ENCODE data around the gene PAK2. TPM values are rescaled to one million over a fixed set of nuclear protein-coding genes. Genes with fewer than 3 reads are reported as not detected.
A peak's percentile ranks its signal among the peaks of the same experiment; 100 is the strongest.
"Not testable (repeated sequence)": the region's sequence is repeated elsewhere in the genome, so short reads cannot be mapped to it uniquely, and the experiment has no call there.

Gene PAK2
- total RNA-seq, 2 donors from 2014 or later: 47.5 to 48.7 TPM

GRCh38 chr3:196741249-196741889, 1.7 kb downstream of the PAK2 start:
- peak overlapping the region; percentile 90 to 98 for H3K4me3 ChIP-seq
- H3K27me3 ChIP-seq: no peaks in the 10 kb centered on the region
- no peak for DNase-seq (ENCODE audit: low spot score)
- no peaks in the 10 kb centered on the region for H3K9me3 ChIP-seq
- H3K36me3 ChIP-seq: no peaks in the 10 kb centered on the region
- no peak for TF ChIP-seq CTCF (IDR thresholded peaks at IDR 0.05)
- peaks cover 0 to 17% of the 10 kb centered on the region in 2 donors for H3K4me1 ChIP-seq
- peak overlapping the region; percentile 97 to 99 for H3K27ac ChIP-seq

GRCh38 chr3:196743569-196743968, 3.9 kb downstream of the PAK2 start:
- peaks cover 0 to 17% of the 10 kb centered on the region in 2 donors for H3K4me1 ChIP-seq

GRCh38 chr3:196749125-196749524, 9.5 kb downstream of the PAK2 start:
- no peak for TF ChIP-seq CTCF (IDR thresholded peaks at IDR 0.05)
- Histone ChIP-seq H3K4me3 (no peak overlapping the region), H3K36me3 (peaks cover 4% of the 10 kb centered on the region)

More at GRCh38 chr3:196743569-196743968, 3.9 kb downstream of the PAK2 start:
- H3K27ac ChIP-seq; H3K9me3 ChIP-seq; H3K36me3 ChIP-seq; H3K27me3 ChIP-seq; DNase-seq (ENCODE audit: low spot score); H3K4me3 ChIP-seq: not testable (repeated sequence)

GRCh38 chr3:196753201-196753600, 13.5 kb downstream of the PAK2 start:
- no peak for TF ChIP-seq CTCF (IDR thresholded peaks at IDR 0.05)
- DNase-seq (ENCODE audit: low spot score): no peak
- H3K4me1 ChIP-seq: no peaks in the 10 kb centered on the region
- no peak overlapping the region for H3K27ac ChIP-seq
- no peaks in the 10 kb centered on the region for H3K27me3 ChIP-seq
- H3K9me3 ChIP-seq: no peaks in the 10 kb centered on the region
- peaks cover 10% of the 10 kb centered on the region for H3K36me3 ChIP-seq
- no peak overlapping the region for H3K4me3 ChIP-seq

More at GRCh38 chr3:196749125-196749524, 9.5 kb downstream of the PAK2 start:
- no peaks in the 10 kb centered on the region for H3K4me1 ChIP-seq
- H3K9me3 ChIP-seq: no peaks in the 10 kb centered on the region
- no peak for DNase-seq (ENCODE audit: low spot score)
- H3K27me3 ChIP-seq: no peaks in the 10 kb centered on the region
- H3K27ac ChIP-seq: no peak overlapping the region

- no peaks in the 10 kb centered on the region for H3K27me3 ChIP-seq
- H3K36me3 ChIP-seq: peaks cover 6% of the 10 kb centered on the region
- H3K4me3 ChIP-seq: no peak overlapping the region
- no peaks in the 10 kb centered on the region for H3K4me1 ChIP-seq
- H3K9me3 ChIP-seq: no peaks in the 10 kb centered on the region
- no peak for TF ChIP-seq CTCF (IDR thresholded peaks at IDR 0.05)
- DNase-seq (ENCODE audit: low spot score): no peak
- no peak overlapping the region for H3K27ac ChIP-seq
These were observed 14.7 kb downstream of the PAK2 start for GRCh38 chr3:196754091-196754981.

GRCh38 chr3:196756732-196757131, 17.1 kb downstream of the PAK2 start:
- H3K4me1 ChIP-seq: no peaks in the 10 kb centered on the region
- no peaks in the 10 kb centered on the region for H3K9me3 ChIP-seq
- H3K27ac ChIP-seq: no peak overlapping the region
- H3K36me3 ChIP-seq: peaks cover 6% of the 10 kb centered on the region
- no peaks in the 10 kb centered on the region for H3K27me3 ChIP-seq
- no peak for TF ChIP-seq CTCF (IDR thresholded peaks at IDR 0.05)
- H3K4me3 ChIP-seq: no peak overlapping the region
- DNase-seq (ENCODE audit: low spot score): no peak
